HG02870 (cell line): ENCODE data around the gene ADAMTSL2.

Experiments used
- ATAC-seq: cut with Tn5 transposase; IDR thresholded peaks from one replicate; pipeline ENCODE4 v1.9.1; 2021; ENCODE audit warnings: mild to moderate bottlenecking, moderate library complexity; ENCODE audit not compliant: unreplicated experiment

Gene ADAMTSL2

DNA sequence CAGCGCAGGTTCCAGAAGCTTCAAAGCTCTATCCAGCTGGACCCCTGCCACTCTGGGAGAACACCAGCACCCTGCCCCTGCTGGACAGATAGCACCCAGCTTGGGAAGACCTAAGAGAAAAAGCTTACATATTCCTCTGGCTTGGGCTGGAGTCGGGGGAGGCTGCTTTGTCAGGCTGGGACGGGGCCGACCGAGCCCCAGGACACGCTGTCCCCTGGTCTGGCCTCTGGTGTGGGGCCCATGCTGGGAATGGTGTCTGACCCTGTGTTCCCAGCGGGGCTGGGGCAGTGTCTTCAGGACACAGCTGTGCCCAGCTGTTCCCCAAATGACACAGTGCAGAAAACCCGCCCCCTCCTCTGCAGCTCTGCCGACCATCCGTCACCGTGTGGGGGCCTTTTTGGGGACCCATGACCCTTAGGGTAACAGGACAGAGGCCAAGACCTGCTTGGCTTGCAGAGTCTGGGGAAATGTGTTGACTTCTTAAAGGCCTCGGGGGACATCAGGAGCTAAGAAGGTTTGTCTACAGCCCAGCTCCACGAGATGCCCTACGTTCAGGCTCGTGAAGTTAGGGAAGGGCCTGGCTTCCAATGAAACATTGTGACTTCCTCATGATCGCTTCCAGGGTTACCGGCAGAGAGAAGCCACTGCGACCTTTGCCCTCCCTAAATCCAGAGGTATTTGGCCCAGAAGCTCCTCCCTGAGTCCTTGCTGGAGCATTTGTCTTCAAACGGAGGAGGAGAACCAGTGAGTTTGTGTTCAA is 35.2 kb upstream of the ADAMTSL2 start:
- no peak for ATAC-seq

- ATAC-seq: no peak
Observed at GRCh38 chr9:133499892-133500270, 34.6 kb upstream of the ADAMTSL2 start.

GRCh38 chr9:133502112-133502511 is 32.4 kb upstream of the ADAMTSL2 start:
- no peak for ATAC-seq

DNA sequence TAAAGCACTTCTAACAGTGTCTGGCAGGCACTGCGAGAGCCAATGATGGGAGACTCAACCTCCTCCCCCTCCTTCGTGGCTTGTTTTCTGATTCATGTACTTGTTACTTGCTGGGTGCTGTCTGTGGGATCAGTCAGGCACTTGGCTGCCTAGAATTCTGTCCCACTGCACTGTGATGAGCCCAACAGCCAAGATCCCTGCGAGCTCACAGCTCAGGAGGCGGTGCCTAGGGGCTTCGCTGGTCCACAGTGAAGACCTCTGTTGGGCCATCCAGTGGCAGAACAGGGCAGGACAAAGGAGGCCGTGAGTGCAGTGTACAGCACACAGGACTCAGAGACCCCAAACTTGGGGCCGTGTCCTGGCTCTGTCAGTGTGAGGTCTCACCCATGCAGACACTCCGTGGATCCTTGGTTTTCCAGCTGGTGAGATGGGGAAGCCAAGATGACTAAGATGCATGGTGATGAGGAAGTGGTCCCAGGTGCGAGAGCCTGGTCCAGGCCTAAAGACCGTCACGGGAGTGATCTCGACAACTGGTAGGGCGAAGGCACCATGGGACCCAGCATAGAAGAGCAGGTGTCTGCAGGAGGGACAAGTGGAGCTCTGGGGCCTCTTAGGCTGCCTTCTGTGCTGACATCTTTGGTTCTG is 29.2 kb upstream of the ADAMTSL2 start:
- no peak for ATAC-seq

GRCh38 chr9:133505901-133506652 is 28.4 kb upstream of the ADAMTSL2 start:
- no peak for ATAC-seq

- no peak for ATAC-seq
Observed at GRCh38 chr9:133506653-133507038, 27.9 kb upstream of the ADAMTSL2 start.

GRCh38 chr9:133507246-133507965 is 27.1 kb upstream of the ADAMTSL2 start:
- no peak for ATAC-seq

DNA sequence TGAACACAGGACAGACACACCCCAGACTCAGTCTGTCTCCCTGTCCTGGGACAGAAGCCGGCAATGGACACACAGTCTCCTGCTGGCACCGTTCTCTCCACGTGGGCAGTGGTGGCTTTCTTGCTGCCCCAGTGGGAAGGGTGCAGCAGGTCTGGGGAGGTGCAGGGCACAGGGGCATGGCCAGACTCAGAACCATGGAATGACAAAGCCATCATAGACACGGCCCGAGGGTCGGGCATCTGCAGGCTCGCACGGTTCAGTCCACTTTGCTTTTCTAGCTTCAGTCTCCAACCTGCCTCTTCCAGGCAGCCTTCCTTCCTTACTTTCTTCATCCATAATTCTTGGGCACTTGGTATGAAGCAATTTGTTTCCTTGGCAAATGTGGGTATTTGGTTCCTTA is 26.5 kb upstream of the ADAMTSL2 start:
- no peak for ATAC-seq

- no peak for ATAC-seq
Observed at GRCh38 chr9:133509179-133510083, 25.1 kb upstream of the ADAMTSL2 start.

GRCh38 chr9:133510926-133511505 is 23.5 kb upstream of the ADAMTSL2 start:
- ATAC-seq: no peak

- no peak for ATAC-seq
Observed at GRCh38 chr9:133511607-133512006, 22.9 kb upstream of the ADAMTSL2 start.

DNA sequence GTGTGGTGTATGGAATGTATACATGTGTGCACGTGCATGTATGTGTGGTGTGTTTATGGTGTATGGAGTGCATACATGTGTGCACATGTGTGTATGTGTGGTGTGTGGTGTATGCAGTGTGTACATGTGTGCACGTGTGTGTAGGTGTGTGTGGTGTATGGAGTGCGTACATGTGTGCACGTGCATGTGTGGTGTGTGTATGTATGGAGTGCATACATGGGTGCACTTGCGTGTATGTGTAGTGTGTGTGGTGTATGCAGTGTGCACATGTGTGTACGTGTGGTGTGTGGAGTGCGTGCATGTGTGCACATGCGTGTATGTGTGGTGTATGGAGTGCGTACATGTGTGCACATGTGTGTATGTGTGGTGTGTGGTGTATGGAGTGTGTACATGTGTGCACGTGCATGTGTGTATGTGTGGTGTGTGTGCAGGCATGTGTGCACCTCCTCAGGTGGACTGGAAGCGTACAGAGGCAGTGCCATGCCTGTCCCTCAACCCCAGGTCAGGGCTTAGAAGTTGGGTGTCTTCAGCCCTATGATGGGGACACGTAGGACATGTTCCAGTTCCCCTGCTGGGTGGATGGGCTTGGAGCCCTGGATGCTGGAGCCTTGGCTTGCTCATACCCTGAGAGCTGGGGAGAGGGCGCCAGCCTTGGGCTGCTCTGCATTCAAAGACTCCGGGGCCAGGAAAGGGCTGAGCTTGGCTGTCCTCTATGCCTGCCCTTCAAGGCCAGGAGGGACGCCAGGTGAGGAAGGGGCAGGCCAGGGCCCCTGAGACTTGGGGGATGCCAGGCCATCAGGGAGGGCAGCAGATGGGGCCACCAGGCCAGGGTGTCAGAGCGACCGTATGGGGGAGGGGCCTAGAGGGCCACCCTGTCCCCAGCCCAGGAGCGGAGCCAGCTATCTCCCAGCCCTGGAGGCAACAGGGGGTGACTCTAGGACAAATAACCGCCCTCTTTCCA is 22.0 kb upstream of the ADAMTSL2 start:
- no peak for ATAC-seq

DNA sequence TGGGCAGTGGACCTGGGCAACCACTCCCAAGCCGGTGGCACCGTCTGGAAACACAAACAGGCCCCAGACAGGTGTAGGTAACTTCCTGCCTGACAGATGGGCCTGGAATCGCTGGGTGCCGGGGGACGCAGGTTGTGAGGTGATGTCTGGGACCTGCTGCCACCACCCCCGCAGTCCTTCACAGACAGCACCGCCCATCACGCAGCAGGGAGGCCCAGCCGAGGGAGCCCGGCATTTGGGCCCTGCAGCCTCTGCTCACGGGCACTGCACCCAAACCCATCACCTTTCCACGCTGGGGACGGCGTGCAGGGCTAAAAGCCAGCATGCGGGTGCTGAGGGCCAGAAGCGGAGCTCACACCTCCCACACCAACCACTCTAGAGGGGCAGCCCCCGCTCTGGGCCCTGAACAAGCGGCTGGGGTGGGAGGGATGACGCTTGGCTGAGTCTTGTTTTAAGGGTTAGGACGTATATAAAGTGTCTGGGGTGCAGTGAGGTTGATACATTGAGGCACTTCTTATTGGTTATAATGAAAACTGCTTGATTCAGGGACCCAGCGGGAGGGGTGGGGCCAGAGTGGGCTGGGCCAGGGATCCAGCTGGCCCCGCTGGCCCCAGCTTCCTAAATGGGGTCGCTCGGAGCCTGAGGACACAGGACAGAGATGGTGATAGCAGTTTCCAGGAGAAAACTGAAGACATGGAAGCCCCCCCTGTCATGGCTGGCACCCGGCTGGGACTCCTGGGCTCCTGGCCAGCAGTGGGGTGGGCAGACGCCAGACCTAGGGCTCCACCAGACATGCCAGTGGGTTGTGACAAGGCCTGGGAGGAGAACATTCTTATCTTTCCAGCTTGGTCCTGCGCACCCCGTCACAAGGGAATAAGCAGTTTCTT is 21.0 kb upstream of the ADAMTSL2 start:
- no peak for ATAC-seq

GRCh38 chr9:133514460-133515239 is 19.9 kb upstream of the ADAMTSL2 start:
- ATAC-seq: no peak

GRCh38 chr9:133515240-133515610 is 19.3 kb upstream of the ADAMTSL2 start:
- ATAC-seq: no peak

DNA sequence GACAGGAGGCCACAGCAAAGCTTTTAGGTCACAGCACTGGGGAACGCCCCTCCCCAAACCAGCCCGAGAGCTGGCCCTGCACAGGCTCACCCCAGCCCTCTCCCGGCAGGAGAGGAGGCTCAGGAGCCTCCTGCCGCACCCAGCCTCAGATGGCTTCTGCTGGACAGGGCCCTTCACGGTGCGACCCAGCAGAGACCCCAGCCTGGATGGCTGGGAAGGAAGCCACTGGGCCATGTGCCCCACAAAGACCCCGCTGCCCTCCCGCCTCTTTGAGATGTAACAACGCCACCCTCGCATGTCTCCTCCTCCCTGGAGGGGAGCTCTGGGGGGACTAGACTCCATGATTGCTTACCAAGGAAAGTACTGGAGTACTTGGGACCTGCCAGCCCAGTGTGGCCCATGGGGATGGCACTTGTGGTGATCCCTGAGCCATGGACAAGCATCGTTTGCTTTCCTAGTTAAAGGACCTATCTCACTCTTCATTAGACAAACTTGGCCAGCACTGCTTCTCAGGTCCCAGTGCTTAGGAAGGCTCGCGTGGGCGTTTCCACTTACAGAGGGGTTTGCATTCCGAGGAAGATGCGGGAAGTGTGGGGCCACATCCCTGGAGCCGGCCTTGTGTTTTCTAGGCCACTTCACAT is 18.8 kb upstream of the ADAMTSL2 start:
- ATAC-seq: no peak
